HG03025 (cell line): Measurements from ENCODE around the gene ZSWIM6.

ENCODE experiments used
- ATAC-seq: cut with Tn5 transposase; IDR thresholded peaks from one replicate; pipeline ENCODE4 v1.9.1; 2021; ENCODE audit warnings: mild to moderate bottlenecking, moderate library complexity; ENCODE audit not compliant: unreplicated experiment, low FRiP score

ZSWIM6 gene

GRCh38 chr5:61467766-61468482 is 135.9 kb downstream of the ZSWIM6 start:
- ATAC-seq: no peak

- no peak for ATAC-seq
Observed at GRCh38 chr5:61468483-61468865, 136.4 kb downstream of the ZSWIM6 start.

- ATAC-seq: no peak
Observed at GRCh38 chr5:61471352-61471751, 139.3 kb downstream of the ZSWIM6 start.

GRCh38 chr5:61472172-61472958 is 140.3 kb downstream of the ZSWIM6 start:
- no peak for ATAC-seq

GRCh38 chr5:61474746-61475145 is 142.7 kb downstream of the ZSWIM6 start:
- no peak for ATAC-seq

- no peak for ATAC-seq
Observed at GRCh38 chr5:61477788-61478187, 145.7 kb downstream of the ZSWIM6 start.

GRCh38 chr5:61479850-61480614 is 148.0 kb downstream of the ZSWIM6 start:
- no peak for ATAC-seq

GRCh38 chr5:61482980-61483379 is 150.9 kb downstream of the ZSWIM6 start:
- no peak for ATAC-seq

GRCh38 chr5:61486476-61486875 is 154.4 kb downstream of the ZSWIM6 start:
- ATAC-seq: no peak

- ATAC-seq: no peak
Observed at GRCh38 chr5:61489574-61489973, 157.5 kb downstream of the ZSWIM6 start.

GRCh38 chr5:61491861-61492260 is 159.8 kb downstream of the ZSWIM6 start:
- ATAC-seq: no peak

GRCh38 chr5:61493973-61494372 is 161.9 kb downstream of the ZSWIM6 start:
- no peak for ATAC-seq

- no peak for ATAC-seq
Observed at GRCh38 chr5:61496446-61496845, 164.4 kb downstream of the ZSWIM6 start.

- no peak for ATAC-seq
Observed at GRCh38 chr5:61496860-61497259, 164.8 kb downstream of the ZSWIM6 start.

- ATAC-seq: no peak
Observed at GRCh38 chr5:61498121-61498520, 166.1 kb downstream of the ZSWIM6 start.

GRCh38 chr5:61501971-61502370 is 169.9 kb downstream of the ZSWIM6 start:
- ATAC-seq: no peak

GRCh38 chr5:61504143-61504770 is 172.2 kb downstream of the ZSWIM6 start:
- ATAC-seq: no peak

- no peak for ATAC-seq
Observed at GRCh38 chr5:61505281-61505680, 173.2 kb downstream of the ZSWIM6 start.

GRCh38 chr5:61507232-61507631 is 175.2 kb downstream of the ZSWIM6 start:
- ATAC-seq: no peak

- no peak for ATAC-seq
Observed at GRCh38 chr5:61516946-61517345, 184.9 kb downstream of the ZSWIM6 start.
